NCI-H82 (cell line): ENCODE measurements around the gene ACSF3.

Experiments used
- DNase-seq: peaks from one replicate; lab custom pipeline; 2025; lab: John Stamatoyannopoulos, UW

The ACSF3 gene

DNA sequence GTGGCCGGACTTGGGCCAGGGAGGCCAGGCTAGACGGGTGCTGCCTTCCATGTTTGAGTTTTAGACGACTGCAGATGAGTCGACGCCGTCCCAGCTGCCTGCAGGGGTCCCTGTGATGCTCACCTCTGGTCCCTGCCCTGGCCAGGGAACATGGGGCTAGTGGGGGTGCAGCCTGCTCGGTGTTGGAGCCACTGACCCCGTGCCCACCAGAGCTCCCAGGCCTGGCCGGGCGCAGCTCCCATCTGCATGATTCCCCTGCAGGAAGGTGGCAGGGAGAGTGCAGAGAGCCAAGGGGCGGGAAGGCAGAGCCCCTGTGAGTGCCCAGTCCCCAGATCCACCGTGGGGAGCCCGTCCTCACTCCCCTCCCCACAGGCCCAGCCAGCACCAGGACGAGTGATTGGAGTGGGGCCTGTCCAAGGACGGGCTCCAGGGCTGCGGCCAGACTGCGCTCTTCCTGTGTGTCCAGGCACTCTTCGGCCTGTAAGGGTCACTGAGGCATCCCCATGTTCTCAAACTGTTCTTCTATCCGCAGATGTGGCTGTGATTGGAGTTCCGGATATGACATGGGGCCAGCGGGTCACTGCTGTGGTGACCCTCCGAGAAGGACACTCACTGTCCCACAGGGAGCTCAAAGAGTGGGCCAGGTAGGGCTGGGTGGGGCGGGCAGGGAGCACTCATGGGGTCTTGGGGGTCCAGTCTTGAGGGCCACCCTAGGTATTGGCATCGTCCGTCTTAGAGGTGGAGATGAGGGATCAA lies 51.9 kb downstream of the ACSF3 start:
- DNase-seq: no peak

DNA sequence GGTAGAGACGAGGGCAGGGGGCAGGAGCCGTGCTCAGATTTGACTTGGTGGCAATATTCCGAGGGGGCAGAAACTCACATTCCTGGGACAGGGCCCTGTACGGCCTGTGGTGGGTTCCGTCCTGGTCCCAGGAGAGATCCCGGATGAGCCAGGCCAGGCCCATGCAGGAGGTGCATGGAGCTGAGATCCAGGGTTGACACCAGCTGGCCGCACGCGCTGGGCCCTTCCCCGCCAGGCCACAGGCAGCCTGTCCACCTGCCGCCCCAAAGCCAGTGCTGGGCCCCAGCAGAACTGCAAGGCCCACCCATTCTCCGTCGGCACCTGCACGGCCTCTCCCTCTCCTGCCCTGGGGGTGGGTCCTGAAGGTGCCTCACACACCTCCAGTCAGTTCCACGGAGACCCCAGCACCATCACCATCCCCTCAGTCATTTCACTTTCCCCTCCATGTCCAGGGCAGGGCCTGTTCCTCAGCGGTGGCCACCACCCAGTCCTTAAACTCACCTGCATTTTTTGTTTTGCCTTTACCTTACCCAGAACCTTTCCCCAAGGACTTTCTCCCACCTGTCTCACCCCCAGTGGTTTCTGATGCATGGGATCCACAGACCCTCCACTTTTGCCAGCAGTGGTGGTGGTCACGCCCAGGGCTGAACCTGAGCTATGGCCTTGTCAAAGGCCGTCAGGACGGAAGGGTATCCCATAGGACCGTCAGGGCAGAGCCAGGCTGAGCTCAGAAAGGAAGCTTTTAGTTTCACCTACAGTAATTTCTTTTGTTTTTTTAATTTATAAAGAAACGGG lies 52.8 kb downstream of the ACSF3 start:
- no peak for DNase-seq

DNA sequence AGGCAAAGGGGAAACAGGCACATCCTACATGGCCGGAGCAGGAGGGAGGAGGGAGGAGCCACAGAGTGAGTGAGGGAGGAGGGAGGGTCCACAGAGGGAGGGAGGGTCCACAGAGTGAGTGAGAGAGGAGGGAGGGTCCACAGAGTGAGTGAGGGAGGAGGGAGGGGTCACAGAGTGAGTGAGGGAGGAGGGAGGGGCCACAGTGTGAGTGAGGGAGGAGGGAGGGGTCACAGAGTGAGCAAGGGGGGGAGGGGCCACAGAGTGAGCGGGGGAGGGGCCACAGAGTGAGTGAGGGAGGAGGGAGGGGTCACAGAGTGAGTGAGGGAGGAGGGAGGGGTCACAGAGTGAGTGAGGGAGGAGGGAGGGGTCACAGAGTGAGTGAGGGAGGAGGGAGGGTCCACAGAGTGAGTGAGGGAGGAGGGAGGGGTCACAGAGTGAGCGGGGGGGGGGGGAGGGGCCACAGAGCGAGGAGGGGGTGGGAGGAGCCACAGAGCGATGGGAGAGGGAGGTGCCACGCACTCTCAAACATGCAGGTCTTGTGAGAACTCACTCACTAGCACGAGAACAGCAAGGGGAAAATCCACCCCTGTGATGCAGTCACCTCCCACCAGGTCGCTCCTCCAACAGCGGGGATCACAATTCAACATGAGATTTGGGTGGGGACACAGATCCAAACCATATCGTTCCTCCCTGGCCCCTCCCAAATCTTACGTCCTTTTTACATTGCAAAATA lies 53.6 kb downstream of the ACSF3 start:
- no peak for DNase-seq

DNA sequence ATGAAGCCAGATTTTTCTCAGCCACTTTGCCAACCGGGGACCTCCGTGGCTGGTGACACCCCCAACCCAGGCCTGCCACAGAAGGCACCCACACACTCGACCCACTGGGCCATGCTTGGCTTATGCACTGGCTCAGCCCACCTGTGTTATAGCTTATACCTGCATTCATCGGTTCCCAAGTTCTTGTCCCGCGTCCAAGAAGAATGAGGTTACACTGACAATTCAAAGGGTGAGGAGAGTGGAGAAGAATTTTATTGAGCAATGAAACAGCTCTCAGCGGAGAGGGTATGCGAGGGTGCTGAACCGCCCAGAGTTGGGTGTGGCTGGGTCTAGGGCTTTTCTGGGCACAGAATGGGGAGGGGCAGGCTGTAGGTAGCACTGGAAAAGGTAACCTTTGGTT lies 55.7 kb downstream of the ACSF3 start:
- no peak for DNase-seq

DNA sequence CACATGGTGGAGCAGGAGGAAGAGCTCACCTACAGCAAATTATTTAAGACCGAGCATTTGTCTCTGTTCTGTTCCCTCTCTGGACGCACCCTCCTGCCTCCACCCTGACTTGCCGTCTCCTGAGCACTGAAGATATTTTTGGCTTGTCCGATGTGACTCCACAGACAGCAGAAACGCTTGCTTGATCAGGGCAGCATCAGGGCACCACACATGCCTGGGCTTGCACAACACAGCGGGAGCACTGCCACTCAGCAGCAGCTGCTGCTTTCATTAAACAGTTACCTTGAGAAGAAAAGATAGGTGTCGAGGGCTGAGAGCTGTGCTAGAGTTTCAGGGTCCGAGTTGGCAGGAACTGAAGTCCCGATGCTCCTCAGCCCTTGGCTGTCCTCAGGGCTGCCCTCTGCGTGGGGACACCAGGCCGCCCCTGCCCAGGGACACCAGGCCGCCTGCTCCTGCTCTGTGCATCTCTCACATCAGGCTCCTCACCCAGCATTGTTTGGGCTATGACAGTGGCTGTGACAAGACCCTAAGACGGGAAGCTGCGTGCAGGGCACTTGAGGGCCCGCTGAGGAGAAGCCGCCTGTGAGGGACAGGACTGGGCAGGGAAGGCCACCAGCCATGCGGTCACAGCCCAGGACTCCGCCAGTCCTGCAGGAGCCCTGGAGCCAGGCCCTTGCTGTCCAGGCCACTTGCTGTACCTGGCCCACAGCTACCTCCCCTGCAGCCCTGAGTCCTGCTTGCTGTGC lies 56.6 kb downstream of the ACSF3 start:
- DNase-seq: no peak

DNA sequence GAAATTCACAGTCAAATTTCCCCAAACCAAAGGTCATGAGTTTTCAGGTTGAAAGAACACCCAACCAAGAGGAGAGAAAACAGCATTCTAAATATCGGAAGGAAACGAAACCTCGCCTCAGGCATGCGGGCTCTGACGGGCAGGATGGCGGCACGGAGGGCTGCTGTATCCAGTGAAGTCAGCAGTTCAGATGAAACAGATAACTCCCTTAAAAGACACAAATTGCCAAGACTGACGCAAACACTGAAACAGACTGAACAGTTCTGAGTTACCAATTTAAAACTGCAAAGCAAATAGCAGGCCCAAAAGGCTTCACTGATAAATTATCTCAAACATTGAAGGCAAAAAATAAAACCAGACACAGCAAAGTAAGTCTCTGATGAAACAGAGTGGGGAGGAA lies 57.3 kb downstream of the ACSF3 start:
- DNase-seq: no peak

DNA sequence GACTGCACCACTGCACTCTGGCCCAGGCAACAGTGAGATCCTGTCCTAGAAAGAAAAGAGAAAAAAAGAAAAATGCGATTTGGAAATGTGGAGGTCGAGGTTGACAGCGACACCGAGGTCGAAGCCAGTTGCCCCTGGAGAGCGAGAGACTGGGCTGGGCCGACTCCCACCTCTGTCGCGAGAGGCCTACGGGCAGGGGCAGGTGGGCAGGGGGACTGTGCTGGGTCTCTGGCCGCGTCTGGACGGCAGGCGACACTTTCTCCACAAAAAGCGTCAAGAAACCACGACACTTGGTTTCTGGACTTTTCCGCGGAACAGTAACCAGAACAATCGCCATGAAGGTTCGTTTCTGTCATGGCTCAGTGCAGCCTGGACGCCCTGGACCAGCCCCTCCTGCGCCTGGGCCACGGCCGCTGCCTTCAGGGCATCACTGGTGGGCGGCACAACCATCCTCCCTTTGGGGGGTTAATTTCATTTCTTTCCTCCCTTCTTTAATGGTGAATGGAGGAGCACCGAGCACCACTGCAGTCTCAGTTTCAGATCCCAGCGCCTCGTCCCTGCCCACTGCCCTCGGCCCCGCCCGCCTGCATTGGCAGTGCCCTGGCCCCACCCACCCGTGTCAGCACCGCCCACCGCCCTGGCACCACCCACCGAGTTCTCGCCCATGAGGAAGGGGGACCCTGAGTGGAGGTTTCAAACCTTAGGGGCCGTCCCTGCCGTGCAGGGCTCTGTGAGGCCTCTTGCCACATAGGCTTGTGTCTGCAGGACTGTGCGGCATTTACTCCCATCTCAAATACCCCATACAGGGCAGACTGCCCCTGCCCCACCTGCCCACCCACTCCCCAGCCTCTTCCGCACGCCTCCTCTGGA lies 59.4 kb downstream of the ACSF3 start:
- DNase-seq: no peak

DNA sequence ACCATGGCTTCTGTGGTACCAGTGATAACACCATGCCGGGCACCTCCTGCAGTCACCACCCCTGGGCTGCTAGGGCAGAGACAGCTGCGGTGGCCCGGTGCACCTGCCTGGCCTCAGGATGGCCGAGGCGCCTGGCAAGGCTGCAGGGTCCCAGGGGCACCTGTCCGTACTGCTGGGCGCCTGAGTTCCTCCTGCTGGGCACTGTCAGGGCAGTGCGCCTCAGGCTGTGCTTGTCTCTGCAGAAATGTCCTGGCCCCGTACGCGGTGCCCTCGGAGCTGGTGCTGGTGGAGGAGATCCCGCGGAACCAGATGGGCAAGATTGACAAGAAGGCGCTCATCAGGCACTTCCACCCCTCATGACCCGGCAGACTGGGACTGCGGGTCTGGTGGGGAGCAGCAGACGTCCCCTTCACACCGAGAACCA lies 60.2 kb downstream of the ACSF3 start:
- DNase-seq: no peak

DNA sequence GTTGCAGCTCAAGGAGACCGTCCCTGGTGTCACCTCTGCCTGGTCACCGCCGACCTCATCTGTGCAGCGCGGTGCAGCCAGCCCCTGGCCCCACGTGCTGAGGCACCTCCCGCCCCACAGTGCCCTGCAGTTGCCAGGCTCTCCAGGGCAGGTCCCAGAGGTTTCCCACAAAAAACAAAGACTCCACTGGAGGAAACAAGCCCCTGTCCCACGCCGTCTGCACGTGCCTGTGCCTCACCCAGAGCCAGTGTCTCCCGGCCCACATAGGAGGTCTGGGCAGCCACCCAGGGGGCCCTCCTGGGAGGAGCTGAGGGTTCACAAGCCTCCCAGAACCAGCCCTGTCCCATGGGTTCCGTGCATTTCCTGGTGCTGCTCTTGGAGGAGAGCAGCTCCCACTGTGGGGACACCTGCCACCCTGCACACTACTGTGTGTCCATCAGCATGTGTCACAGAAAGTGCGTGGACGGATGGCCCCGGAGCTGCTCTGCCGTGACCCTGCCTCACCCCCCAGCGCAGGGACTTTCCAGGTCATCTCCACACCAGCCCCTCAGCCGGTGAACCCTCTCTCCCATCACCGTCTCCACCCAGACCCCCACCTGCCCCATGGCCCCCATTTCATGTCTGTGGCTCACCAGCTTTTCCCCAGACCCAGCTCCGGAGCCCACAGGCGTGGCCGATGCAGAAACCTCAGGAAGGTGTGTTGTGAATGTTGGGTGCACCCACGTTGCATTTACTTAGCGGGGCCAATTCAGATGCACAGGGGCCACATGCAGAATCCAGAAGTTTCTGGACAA lies 60.9 kb downstream of the ACSF3 start:
- no peak for DNase-seq

DNA sequence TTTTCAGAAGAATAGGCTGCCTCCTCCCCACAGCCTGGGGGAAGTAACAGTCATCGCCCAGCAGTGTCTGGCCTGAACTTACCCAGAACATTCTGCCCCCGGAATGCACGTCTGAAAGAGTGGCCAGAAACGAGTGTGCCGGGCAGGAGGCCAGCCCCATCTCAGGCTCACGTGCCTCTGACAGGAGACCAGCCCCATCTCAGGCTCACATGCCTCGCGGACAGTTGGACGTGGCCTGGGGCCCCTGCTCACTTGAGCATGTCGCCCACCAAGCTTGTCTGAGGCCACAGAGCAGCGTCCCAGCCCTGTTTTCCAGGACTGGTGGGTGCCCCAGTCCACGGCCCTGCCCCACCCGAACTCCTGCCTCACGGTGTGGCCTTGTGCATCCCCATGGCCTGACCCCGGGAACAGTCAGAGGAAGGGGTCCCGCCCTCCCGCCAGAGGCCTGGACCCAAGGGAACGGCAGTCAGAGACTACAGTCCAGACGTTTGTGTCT lies 61.6 kb downstream of the ACSF3 start:
- no peak for DNase-seq

DNA sequence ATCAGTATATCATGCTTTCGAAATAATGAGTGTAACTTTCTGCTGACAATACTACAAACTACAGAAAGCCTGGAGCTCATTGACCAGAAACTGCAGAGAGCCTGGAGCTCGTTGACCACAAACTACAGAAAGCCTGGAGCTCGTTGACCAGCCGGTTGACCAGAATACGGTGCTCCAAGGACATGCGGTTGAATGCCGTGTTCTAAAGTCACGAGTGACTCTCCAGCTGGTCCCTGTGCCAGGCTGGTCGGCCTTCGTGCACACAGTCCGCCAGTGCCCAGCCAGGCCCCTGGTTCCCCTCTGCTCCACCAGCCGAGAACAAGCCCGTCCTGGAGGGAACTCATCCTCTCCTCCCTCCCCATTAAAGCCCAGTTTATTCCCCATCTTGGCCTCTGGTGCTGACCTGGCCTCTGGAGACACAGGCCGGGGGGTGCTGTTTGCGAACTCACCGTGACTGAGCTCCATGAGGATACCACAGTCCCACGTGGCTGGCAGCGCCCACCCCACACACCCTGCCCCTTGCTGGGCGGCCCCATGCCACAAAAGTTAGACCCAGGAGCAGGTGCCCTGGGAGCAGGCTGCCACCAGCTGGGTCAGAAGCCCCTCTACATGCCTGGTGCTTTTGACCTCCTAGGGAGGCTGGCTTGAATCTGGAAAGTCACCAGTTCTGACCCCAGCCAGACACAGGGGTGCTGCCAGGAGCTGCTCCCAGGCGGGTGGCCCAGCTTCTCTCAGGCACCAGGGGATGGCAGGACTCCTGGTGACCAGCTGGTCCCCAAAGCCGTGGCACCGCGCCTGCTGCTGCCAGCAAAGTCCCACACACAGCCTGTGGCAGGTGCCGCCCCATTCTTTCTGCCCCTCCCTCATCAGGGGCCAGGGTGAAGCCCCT lies 62.4 kb downstream of the ACSF3 start:
- DNase-seq: no peak

DNA sequence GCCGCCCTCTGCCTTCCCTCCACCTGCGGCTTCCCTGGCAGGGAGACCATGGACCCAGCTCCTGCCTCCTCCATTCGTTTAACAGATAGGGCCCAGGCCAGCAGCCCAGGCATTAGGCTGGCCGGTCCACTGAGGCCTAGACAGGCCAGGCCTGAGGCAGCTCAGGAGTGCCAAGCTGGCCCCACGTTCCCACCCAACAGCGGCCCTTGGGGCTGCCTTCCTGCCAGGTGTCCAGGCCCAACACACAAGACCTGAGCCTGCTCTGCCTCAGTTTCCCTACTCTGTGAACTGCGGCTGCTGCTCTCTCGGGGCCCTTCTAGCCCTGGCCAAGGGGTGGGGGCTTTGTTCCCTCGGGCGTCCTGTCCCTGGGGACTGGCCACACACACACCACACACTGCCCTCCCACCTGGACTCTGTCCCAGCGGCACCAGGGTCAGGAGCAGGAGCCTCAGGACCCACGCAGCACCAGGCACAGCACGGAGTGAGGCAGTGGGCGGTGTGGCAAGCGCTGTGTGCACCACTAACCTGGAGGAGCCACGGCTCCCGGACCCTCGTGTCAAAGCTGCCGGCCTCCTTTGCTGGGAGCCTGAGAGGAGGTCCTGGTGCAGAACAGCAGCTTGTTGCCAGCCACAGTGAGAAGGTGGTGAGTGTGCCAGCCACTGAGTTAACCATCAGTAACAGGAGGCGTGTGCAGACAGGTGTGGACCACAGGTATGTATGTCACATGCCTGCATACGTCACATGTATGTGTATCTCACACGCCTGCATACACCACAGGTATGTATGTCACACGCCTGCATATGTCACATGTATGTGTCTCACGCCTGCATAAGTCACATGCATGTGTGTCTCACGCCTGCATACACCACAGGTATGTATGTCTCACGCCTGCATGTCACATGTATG lies 63.3 kb downstream of the ACSF3 start:
- no peak for DNase-seq

DNA sequence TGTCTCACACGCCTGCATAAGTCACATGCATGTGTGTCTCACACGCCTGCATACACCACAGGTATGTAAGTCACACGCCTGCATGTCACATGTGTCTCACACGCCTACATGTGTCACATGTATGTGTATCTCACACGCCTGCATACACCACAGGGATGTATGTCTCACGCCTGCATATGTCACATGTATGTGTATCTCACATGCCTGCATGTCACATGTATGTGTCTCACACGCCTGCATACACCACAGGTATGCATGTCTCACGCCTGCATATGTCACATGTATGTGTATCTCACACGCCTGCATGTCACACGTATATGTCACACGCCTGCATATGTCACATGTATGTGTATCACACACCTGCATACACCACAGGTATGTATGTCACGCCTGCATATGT lies 64.1 kb downstream of the ACSF3 start:
- no peak for DNase-seq

DNA sequence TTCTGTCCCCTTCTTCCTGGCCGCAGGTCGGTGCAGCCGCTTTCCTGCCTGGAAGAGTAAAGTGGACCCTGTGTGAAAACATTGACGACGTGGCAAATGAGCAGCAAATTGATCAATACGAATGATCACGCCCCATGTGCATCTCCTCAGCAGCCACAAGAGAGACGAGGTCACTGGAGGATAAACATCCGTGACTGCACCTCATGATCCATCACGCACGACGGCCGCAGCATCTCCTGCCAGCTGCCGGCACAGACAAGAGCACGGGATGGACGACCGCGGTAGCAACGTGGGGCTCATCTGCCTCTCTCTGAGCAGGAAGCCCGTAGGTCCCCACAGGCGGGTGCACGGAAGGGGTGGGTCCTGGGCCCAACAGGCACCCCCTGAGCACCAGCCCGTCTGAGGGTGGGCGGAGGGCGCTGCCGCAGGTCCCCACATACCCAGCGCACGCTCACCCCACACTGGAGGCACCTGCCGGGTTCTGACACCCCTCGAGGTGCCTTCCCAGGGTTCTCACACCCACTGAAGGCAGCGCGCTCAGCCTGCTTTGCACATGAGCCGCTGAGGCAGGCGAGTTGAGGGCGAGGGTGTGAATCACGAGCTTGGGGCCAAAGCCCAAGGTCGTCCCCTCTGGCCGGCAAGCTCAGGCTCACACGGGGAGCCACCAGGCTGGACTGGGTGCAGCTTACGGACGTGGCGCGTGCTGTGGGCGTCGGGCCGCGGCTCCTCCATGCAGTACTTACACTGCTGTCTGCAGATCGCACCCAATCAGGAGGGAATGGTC lies 65.6 kb downstream of the ACSF3 start:
- DNase-seq: no peak

DNA sequence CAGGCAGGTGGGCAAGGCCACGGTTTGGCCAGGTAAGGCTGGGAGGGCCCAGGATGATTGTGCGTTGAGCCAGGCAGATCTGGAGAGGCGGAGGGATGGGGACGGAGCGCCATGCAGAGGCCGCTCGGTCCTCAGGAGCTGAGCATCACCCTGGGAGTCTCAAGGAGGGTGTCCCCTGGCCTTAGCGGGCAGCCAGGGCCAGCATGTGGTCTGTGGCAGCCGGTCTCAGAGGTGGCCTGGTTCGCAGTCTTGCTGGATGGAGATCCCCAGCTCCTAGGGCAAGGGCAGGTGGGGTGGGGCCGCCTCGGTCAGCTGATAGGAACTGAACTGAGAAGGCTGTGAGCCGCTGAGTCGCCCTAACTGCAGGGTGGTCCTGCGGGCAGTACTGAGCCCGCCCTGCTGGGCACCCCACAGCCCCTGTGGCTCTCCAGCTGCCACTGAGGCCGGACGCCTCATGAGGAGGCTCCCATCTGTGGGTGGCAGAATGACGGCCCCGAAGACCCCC lies 66.2 kb downstream of the ACSF3 start:
- no peak for DNase-seq

DNA sequence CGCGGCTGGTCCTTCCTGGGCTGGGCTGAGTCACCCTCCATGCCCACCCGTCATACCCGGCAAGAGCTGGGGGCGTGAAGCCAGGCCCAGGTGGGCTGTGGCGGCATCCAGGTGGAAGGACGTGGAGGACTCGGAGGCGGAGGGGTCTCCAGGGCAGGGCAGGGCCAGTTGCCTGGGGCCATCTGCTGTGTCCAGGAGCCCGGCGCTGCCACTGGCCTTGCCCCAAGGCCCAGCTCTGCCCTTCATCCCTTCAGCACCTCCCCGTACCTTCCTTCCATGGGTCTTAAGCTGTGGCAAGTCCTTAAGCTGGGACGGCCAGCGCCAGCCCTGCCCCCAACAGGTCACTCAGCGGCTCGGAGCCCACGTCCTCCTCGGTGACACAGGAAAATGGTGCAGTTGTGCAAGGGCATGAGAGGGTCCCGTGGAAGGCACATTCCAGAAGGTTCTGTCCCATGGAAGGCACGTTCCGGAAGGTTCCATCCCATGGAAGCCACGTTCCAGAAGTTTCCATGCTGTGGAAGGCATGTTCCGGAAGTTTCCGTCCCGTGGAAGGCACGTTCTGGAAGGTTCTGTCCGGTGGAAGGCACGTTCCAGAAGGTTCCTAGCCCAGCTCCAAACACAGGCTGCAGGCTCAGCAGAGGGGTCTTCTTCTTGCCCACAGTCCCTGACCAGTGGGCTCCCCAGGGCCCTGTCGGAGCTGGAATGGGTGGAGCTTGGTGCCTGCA lies 67.5 kb downstream of the ACSF3 start:
- DNase-seq: no peak
